Measurements from ENCODE around the gene MET. TPM values are rescaled to one million over a fixed set of nuclear protein-coding genes. Genes with fewer than 3 reads are reported as not detected.

Gene MET
- total and polyA plus RNA-seq, 2 of the 8 experiments (the other 6 are each of a cell fraction or from before 2014, with no cell fraction given): 3.5 to 12.9 TPM

GRCh38 chr7:116797612-116798011 lies 125.6 kb downstream of the MET start:
- H2BK12ac ChIP-seq (ENCODE audit: low read depth, low read length): no peak overlapping the region
- no peak overlapping the region for H3K9ac ChIP-seq (replicated peaks in 1 of 4; ENCODE audit: extremely low read depth in 1 of 4, low read depth in 3 of 4, low read length in 3 of 4)
- no peaks in the 10 kb centered on the region for H3K9me3 ChIP-seq (ENCODE audit: insufficient read depth in 2 of 2, low read depth in 1 of 2, low read length in 1 of 2)
- no peak for FAIRE-seq
- DNase-seq (ENCODE audit: low read depth in 1 of 2, low spot score in 2 of 2): no peak
- 98% methylated on average over 2 of the region's 2 CpGs; no CpG with 5 or more reads in 1 of the 2 experiments for WGBS, 2 experiments (ENCODE audit: extremely low coverage in 1 of 2, insufficient coverage in 1 of 2, insufficient read length in 1 of 2, insufficient replicate concordance in 2 of 2, low coverage in 1 of 2, low lambda C conversion rate in 2 of 2, missing lambda C conversion rate in 1 of 2)
- H3K4me3 ChIP-seq (ENCODE audit: extremely low read depth in 1 of 4, insufficient read depth in 2 of 4, low read depth in 3 of 4, low read length in 4 of 4): no peak overlapping the region
- TF ChIP-seq SRF (IDR thresholded peaks at IDR 0.05; ENCODE audit: low read depth, low read length) (no peak), MAFK (IDR thresholded peaks at IDR 0.05; ENCODE audit: low read depth, low read length) (no peak)
- no peaks in the 10 kb centered on the region for H3K23me2 ChIP-seq (ENCODE audit: low read depth, low read length)
- H2AK5ac ChIP-seq (ENCODE audit: low read depth, low read length): no peak overlapping the region
- H3K79me2 ChIP-seq (ENCODE audit: control insufficient read depth in 1 of 2, insufficient read depth in 2 of 2, low read length in 2 of 2): no peaks in the 10 kb centered on the region
- no peak overlapping the region for H2BK5ac ChIP-seq (ENCODE audit: low read depth, low read length)
- peaks cover 0 to under 1% (median 0%) of the 10 kb centered on the region in 4 experiments; a peak in 1 of 7 replicates for H3K4me1 ChIP-seq (replicated peaks in 1 of 4; ENCODE audit: control insufficient read depth in 3 of 4, insufficient read depth in 4 of 4, low read length in 3 of 4)
- H2BK15ac ChIP-seq (ENCODE audit: low read length): no peak overlapping the region
- no peak overlapping the region for H2AFZ ChIP-seq (ENCODE audit: low read length)
- H2BK120ac ChIP-seq (replicated peaks; ENCODE audit: low read depth, low read length): no peak overlapping the region
- no peak overlapping the region for H4K91ac ChIP-seq (replicated peaks; ENCODE audit: insufficient read length, low read length)
- no peaks in the 10 kb centered on the region for H3K36me3 ChIP-seq (ENCODE audit: control insufficient read depth in 2 of 4, insufficient read depth in 4 of 4, low read length in 3 of 4)
- H3K4ac ChIP-seq (replicated peaks; ENCODE audit: insufficient read length, low read depth, low read length): no peak overlapping the region
- no peak overlapping the region for H4K5ac ChIP-seq (ENCODE audit: insufficient read length, low read depth, low read length)
- H2BK20ac ChIP-seq (ENCODE audit: low read length): no peak overlapping the region
- no peak overlapping the region for H3K14ac ChIP-seq (ENCODE audit: insufficient read length)
- no peak overlapping the region for H3K23ac ChIP-seq (ENCODE audit: insufficient read length)
- CTCF ChIA-PET (ENCODE audit: partially characterized antibody): interaction anchor here (1.2 to 2.2 kb wide), 3 partner anchors 10 to 126 kb away, joined by 3 to 9 read pairs (median 5); partner anchors contain the start of gene MET
- no peaks in the 10 kb centered on the region for H3K27me3 ChIP-seq (replicated peaks in 1 of 4; ENCODE audit: control insufficient read depth in 3 of 4, extremely low read depth in 1 of 4, insufficient read depth in 3 of 4, low read length in 3 of 4)
- no peak overlapping the region for H3K18ac ChIP-seq (ENCODE audit: extremely low read depth, low read length)
- H4K20me1 ChIP-seq (replicated peaks in 1 of 2; ENCODE audit: control insufficient read depth in 1 of 2, insufficient read depth in 2 of 2, low read length in 2 of 2): no peaks in the 10 kb centered on the region
- no peak overlapping the region for H4K8ac ChIP-seq (ENCODE audit: extremely low read depth, insufficient read depth, low read length)
- H3K27ac ChIP-seq (ENCODE audit: low read depth, low read length): no peak overlapping the region
- no peak overlapping the region for H3K4me2 ChIP-seq (ENCODE audit: insufficient read depth in 1 of 2, low read depth in 2 of 2, low read length in 2 of 2)
- H3K79me1 ChIP-seq (ENCODE audit: low read depth, low read length): no peaks in the 10 kb centered on the region
- no peak overlapping the region for H3K56ac ChIP-seq (replicated peaks; ENCODE audit: insufficient read length, low read depth, low read length)
- POLR2A ChIA-PET (ENCODE audit: partially characterized antibody): no interaction called here
